Measurements from ENCODE around the gene LGR6.

GRCh38 chr1:202214089-202214843, 20.7 kb downstream of the LGR6 start:
- TF ChIP-seq CREB5 (CRISPR knock-in tag; IDR thresholded peaks at IDR 0.05; ENCODE audit: low read depth) (no peak), POU6F1 (CRISPR knock-in tag; IDR thresholded peaks at IDR 0.05; ENCODE audit: borderline replicate concordance, low read depth) (no peak), ZFP3 (CRISPR knock-in tag; IDR thresholded peaks at IDR 0.05) (no peak), PATZ1 (CRISPR knock-in tag; IDR thresholded peaks at IDR 0.05; ENCODE audit: borderline replicate concordance) (no peak), CSDC2 (CRISPR knock-in tag; IDR thresholded peaks at IDR 0.05) (no peak), ISL1 (CRISPR knock-in tag; IDR thresholded peaks at IDR 0.05) (no peak), TCF4 (CRISPR knock-in tag; IDR thresholded peaks at IDR 0.05; ENCODE audit: borderline replicate concordance) (no peak)
